ENCODE results near the gene ZC3HAV1.

DNA sequence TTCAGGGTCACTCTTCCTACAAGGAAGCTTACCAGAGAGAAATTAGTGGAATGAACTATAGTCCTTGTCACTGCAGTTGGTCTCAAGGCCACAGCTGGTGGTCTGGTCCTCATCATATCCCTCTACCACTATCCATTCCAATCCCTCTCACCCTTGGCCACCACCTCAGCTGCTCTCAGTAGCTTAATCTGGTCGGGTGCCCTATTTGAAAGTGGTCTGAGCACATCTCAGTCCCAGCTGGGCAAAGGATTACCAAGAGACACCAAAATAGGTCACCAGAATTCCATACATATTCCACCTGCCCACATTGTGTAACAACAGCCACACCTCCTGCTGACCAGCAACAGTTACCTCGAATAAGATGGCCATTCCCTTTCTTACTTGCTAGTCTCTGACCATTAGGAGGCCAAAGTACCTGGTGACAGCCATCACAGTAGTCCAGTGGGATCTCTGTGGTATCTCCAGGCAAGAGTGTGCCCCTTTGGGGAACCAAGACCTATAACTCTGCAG lies 3.3 kb upstream of the ZC3HAV1 start:
- no peak for TF ChIP-seq YY1 (IDR thresholded peaks at IDR 0.05; ENCODE audit: insufficient read depth, insufficient read length)
- TF ChIP-seq SUZ12 (IDR thresholded peaks at IDR 0.05; ENCODE audit: extremely low read depth, insufficient read depth, insufficient read length): no peak
- no peak for TF ChIP-seq ZNF274 (IDR thresholded peaks at IDR 0.05; ENCODE audit: low read depth, low read length)
